Activated CD4-positive, alpha-beta T cell treated with anti-CD3 and anti-CD28 coated beads, Interleukin-2, Interleukin-4, amounts not matched to agents 100 ng/mL and 50 ng/mL, durations not matched to agents 16 hours and 8 hours (primary cell): ENCODE measurements around the gene PNLDC1.

Experiments used
- DNase-seq: peaks from one replicate; pipeline ENCODE4 v3.0.0-alpha.2; 2020; ENCODE audit warnings: low spot score

The PNLDC1 gene, protein sequence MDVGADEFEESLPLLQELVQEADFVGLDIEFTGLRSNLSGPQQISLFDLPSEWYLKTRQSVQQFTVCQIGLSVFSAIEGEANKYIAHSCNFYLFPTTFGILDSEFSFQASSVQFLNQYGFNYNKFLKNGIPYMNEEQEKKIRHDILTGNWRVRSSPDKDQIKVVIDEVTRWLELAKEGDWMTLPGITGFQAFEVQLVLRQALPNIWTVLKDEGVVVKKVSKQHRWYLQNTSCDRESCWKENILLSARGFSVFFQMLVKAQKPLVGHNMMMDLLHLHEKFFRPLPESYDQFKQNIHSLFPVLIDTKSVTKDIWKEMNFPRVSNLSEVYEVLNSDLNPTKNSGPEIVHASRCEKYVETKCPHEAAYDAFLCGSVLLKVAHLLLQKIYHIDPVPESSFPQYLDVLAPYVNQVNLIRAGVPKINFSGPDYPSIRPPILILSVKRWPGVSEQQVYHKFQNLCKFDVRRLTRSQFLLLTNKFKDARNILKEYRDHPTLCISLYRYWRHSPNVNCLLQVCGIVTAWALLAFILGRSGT

DNA sequence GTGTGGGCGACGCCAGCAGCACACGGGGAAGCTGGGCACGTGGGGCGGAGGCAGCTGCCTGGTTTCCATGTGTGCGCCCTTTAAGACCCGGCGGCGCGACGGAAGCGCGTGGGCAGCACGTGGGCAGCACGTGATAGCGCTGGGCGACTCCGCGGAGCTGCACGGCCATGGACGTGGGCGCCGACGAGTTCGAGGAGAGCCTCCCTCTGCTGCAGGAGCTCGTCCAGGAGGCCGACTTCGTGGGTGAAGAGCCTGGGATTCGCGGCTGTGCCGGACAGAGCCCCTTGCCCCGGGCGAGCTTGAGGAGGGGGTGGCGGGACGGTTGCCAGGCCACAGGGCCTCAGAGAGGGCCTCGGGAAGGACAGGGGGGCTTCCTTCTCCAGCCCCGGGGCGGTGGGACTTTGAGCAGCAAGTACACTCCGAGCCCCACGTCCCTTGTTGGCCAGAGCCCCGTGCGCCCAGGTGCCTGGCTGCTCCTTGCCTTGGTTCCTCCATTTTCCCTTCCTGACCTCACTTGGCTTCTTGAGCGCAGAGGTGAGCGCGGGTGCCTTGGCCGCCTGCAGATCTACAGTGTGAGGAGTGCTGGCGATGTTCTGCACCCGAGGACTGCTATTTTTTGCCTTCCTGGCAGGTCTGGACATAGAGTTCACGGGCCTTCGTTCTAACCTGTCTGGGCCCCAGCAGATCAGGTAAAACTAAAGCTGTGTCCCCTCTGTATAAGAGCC lies at the start of gene PNLDC1:
PNLDC1 (plus strand) TSS at position 136 of the 725 bp plus-strand sequence; CDS start at position 168, 32 bp downstream.
- DNase-seq: no peak

DNA sequence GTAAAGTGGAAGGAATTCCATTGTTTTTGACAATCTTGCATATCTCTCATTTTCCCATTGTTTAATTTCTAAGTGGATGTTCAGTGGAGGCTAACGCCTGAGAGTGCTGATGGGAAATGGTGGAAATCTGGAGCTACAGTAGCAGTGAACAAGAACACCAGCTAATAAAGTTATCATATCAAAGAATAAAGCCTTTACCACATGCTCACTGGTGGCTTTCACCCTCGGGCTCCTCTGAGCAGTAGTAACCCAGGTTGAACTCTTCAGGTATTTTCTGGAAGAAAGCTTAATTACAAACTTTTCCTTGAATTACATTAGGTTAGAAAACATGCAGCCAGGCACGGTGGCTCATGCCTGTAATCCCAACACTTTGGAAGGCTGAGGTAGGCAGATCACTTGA lies 48.6 kb upstream of the PNLDC1 start:
- DNase-seq: no peak

DNA sequence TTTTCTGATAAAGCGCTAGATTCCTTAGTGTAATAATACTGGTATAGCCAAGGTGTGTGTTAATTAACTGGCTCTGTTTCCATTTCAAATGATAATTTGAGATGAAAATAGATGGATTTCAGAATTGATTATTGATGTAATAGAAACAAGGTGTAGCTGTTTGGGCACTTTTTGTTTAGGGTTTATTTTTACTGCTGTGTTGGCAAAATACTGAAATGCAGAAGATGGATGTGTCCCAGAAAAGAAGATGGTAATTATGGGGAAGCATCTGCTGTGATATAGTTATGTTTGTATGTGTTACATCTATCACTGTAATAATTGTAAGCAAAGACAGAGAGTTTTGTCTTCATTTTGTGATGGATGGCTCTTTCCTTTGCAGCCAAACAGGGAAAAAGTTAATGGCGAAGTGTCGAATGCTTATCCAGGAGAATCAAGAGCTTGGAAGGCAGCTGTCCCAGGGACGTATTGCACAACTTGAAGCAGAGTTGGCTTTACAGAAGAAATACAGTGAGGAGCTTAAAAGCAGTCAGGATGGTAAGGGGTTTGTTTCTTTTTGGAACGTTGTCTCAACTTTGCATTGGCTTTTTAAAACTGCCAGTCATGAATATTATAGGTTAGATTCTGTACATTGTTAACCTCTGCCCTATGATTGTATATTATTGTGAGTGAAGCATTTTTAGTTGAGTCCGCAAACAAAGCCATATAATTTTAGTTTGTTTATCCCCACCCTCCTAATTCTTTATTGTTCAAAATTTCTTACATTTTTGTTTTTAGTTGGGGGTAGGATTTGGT lies 46.8 kb upstream of the PNLDC1 start:
- no peak for DNase-seq

DNA sequence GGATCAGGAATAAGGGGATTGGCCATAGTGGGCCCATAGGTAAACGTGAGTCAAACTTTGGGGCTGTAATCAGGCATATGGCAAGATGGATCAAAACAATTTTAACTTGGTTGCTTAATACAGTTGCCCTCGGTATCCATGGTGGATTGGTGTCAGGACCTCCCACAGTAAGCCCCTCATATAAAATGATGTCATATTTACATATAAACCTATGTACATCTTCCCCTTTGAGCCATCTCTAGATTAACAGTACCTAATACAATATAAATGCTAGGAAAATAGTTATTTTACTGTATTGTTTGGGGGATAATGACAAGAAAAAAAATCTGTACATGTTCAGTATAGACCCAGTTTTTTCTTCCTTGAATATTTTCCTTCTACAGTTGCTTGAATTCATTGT lies 45.7 kb upstream of the PNLDC1 start:
- DNase-seq: no peak

DNA sequence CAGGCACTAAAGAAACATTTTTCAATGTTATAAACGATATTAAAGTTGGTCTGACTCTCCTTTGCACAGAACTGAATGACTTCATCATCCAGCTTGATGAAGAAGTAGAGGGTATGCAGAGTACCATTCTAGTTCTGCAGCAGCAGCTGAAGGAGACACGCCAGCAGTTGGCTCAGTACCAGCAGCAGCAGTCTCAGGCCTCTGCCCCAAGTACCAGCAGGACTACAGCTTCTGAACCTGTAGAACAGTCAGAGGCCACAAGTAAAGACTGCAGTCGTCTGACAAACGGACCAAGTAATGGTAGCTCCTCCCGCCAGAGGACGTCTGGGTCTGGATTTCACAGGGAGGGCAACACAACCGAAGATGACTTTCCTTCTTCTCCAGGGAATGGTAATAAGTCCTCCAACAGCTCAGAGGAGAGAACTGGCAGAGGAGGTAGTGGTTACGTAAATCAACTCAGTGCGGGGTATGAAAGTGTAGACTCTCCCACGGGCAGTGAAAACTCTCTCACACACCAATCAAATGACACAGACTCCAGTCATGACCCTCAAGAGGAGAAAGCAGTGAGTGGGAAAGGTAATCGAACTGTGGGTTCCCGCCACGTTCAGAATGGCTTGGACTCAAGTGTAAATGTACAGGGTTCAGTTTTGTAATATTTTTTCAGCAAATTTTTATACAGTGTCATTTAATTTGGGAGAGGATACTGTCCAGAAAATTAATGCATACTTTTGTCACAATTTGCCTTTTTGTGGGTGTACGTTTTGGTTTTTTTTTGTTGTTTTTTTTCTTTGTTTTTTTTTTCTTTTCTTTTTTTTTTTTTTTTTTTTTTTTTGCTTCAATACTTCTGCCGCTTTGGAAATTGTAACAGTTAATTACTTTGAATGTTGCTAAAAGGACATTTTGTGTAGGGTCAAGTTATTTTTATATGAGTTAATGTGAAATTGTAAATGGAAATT lies 44.8 kb upstream of the PNLDC1 start:
- no peak for DNase-seq

DNA sequence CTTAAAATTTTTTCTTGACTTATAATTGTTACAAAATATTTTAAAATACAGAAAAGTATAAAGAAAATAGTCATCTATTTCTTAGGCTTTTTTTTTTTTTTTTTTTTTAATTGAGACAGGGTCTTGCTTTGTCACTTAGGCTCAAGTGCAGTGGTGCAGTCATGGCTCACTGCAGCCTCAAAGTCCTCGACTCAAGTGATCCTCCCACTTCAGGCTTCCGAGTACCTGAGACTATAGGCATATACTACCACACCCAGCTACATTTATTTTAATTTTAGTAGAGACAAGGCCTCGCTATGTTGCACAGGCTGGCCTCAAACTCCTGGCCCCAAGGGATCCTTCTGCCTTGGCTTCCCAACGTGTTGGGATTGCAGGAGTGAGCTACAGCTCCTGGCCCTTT lies 43.6 kb upstream of the PNLDC1 start:
- DNase-seq: no peak

DNA sequence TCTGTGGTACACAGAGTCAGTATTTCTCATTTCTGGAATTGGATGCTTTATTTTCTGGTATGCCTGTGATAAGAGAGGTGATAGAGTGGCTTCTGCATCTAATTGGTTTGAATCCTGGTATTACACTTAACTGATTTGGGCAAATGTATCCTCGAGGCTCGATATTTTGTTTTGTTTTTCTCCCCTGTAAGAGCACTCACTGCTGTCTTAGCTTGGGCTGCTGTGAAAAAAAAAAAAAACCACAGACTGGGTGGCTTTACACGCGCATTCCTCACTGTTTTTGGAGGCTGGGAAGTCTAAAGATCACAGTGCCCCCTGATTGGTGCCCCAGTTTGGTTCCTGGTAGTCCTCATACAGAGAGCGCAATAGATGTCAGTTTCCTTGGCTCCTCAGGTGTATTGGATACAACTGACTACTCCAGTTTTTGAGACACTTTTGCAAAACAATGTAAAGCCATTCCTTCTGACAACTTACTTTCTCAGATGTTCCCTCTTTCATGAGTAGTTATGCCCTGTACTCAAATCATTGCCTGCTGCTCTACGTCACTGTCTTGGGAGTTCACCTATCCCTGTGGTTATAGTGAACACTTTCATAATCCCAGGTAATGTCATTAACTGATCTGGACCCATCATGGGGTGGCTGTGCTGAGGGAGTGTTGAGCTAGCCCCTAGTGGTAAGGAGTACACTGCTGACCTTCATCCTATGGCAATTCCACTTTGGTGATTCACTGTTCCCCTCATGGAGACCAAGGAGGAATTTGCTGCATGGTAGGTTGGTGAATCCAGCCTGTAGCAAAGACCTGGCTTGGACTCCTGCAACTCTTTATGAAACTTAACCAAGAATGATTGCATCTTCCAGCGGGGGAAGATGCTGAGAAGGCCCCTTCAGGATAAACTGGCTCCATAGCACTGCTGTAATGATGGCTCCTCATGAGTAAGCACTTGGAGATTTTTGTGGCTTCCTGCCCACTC lies 41.8 kb upstream of the PNLDC1 start:
- DNase-seq: no peak

DNA sequence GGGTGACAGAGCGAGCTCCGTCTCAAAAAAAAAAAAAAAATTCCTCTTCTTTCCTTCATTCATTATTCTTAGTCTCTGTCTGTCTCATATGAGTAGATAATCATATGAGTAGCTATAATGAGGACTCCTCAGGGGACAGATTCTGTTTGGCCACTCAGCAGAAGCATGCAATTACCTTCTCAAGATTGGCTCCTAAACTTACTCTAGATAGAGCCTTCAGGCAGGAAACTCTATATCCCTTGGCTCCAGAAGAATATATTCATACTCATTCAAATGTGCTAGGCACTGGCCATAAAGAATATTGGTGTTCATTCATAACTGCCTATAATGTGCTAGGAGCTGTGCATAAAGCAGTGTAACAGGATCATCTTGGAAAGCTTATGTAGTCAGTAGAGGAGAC lies 40.4 kb upstream of the PNLDC1 start:
- DNase-seq: no peak

DNA sequence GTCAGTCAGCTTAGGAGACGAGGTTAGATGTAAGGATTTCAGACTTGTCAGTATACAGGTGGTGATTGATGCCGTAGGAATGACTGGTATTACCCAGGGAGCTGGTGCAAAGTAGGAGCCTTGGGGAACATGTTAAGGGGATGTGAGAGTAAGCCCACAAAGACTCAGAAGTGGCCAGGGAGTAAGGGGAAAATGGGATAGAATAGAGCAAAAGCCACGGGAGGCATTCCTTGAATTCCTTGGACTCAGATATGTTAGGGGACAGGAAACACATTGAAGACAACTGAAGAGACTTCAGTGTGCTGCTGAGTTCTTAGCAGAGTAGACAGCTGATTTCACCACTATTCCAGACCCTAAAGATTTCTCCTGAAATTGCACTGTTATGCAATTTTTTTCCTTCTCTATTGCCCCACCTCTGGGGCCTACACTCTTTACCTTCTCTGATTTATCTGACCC lies 39.4 kb upstream of the PNLDC1 start:
- no peak for DNase-seq

DNA sequence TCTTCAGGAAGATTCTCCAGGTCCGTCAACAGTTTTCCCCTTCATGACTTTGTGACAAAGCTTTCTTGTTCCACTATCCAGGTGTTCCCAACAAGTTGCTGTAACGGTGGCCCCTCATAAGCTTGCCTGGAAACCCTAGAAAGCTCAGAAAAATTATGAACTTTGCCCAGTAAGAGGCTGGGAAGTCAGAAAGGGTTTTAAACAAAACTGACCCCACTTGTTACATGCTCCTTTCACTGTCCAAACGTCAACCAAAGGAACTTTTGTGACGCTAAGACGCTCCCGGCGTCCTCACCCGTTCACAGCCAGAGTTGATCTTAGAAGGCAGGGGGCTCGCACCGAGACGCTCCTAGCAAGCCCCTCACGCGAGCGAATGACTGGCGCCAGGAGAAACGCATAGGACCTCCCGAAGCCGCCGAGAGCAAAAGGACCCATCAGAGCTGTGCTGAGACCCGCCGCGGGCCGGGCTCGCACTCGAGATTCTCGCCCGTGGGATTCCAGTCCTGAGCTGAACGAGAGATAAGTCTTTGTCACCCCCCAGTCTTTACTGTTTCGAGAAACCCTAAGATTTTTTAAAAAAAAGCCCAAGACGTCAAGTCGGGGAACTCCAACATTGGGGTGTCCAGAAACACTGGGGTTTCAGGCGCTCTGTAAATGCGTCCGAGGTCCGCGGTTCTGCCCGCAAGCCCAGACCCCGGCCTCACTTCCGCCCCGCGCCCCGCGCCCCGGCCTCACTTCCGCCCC lies 38.8 kb upstream of the PNLDC1 start:
- no peak for DNase-seq

DNA sequence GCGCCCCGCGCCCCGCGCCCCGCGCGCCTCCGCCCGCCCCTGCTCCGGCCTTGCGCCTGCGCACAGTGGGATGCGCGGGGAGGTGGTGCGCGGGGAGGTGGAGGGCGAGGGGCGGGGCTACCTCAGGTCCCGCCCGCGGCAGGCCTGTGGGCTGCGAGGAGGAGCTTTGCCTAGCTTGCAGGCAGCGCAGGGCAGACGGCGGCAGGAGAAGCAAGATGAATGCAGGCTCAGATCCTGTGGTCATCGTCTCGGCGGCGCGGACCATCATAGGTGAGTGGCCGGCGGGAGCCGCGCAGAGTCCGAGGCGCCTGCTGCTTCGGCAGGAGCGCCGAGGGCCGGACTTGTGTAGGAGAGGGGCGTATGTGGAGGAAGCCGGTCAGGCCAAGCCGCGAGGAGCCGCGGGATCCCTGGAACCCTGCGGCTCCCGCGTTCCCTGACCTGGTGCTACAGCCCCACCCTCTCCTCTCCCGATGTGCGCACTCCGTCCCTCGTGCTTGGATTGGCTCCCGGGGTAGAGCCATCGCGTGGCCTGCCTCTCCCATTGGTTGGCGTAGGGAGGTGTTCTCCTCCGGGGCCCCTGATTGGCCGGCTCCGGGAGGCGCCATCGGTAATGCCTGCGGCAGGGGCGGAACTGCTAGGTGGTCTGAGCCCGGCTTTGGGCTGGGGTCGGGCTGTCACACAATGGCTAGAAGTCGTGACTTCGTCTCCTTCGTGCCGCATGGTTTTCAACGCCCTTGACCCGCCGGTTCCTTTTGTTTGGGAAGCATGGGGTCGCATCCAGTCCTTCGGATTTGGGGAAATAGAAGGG lies 38.0 kb upstream of the PNLDC1 start, which contains the start of gene ACAT2:
ACAT2 (plus strand) TSS at position 173 of the 808 bp plus-strand sequence; CDS start at position 216, 43 bp downstream.
- DNase-seq: peak; percentile 97

DNA sequence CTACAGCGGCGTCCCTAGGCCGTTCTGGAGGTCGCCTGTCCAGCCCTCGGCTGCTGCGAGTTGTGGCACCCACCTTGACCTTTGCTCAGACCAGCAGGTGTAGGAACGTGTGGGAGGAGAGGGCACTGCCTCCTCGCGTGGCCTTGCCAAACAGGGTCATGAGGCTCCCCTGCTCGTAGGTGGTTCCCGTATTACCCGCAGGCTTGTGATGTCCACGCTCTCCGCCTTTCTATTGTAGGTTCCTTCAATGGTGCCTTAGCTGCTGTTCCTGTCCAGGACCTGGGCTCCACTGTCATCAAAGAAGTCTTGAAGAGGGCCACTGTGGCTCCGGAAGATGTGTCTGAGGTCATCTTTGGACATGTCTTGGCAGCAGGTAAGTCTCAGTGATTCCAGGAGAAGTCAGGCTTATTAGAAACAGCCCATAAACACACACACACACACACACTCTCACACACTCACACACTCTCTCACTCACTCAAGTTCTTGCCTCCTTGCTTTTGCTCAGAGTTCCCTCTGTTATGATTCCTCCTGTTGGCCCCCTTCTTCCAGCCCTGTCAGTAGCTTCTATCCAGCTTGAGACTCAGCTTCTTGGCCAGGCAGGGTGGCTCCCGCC lies 37.3 kb upstream of the PNLDC1 start:
- no peak for DNase-seq

DNA sequence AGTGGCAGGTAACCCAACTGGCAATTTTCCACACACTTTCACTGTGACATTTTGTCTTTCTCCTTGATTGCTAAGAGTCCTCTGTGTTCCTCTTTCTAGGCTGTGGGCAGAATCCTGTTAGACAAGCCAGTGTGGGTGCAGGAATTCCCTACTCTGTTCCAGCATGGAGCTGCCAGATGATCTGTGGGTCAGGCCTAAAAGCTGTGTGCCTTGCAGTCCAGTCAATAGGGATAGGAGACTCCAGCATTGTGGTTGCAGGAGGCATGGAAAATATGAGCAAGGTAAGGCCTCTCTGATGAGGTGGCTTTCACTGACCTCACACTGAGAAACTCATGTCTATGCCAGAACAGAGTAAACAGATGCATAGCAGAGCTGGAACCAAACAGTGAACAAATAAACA lies 33.2 kb upstream of the PNLDC1 start:
- no peak for DNase-seq

DNA sequence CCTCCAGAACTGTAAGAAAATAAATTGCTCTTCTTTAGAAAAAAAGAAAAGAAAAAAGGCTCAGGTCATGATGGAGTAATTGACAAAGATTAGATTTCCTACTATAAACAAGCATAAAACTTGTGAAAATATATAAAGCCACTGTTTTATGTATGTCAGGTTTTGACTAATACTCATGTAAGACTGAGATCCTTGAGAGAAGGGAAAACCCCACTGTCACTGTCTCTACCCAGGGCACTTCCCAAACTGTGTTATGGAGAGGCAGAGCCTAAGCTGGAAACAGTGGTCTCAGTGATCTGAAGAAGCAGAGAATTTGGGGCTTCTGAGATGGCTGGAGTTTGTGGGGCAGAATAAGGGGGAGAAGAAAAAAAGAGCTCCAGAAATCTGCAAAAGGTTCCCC lies 30.6 kb upstream of the PNLDC1 start:
- no peak for DNase-seq

DNA sequence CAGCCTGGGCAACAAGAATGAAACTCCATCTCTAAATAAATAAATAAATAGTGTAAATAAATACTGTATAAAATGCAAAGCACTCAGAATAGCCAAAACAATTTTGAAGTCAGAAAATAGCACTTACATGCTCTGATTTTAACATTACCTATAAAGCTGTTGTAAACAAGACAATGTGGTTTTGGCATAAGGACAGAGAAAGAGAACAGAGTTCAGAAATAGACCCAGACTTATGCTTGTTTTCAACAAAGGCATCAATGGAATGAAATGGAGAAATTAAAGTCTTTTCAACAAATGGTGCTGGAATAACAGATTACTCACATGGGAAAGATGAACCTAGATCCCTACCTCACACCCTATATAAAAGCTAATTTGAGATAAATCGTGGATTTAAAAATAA lies 27.9 kb upstream of the PNLDC1 start:
- no peak for DNase-seq

DNA sequence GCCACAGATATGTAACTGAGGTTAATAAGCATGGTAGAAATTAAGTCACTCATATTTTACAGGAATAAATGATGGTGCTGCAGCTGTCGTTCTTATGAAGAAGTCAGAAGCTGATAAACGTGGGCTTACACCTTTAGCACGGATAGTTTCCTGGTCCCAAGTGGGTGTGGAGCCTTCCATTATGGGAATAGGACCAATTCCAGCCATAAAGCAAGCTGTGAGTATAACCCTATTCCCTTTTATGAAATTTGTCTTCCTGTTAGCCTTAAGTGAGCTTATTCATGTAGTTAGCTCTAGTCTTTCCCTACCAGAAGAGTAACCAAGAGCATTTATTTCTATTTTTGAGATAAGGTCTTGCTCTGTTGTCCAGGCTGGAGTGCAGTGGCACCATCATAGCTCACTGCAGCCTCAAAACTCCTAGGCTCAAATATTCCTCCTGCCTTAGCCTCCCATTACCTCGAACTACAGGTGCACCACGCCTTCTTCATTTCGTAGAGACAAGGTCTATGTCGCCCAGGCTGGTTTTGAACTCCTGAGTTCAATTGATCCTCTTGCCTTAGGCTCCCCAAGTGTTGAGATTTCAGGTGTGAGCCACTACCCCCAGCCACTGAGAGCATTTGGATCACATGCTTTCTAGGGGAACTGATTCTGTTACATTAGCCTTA lies 22.7 kb upstream of the PNLDC1 start:
- no peak for DNase-seq

DNA sequence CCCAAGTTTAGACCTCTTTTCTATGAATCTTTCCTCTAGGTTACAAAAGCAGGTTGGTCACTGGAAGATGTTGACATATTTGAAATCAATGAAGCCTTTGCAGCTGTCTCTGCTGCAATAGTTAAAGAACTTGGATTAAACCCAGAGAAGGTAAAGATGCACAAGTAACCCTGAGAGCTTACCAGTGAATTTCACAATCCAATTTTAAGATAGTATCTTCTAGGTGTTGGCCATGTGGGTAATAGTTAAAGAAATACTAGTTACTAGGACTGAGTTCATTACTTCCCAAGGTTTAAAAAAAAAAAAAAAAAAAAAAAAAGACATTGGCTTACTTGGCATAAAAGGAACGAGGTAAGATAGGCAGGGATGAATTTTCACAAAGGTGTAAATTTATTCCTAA lies 21.9 kb upstream of the PNLDC1 start:
- no peak for DNase-seq
